Measurements from ENCODE around the gene C12orf76. TPM values are rescaled to one million over a fixed set of nuclear protein-coding genes. Genes with fewer than 3 reads are reported as not detected.
A peak's percentile ranks its signal among the peaks of the same experiment; 100 is the strongest.

The C12orf76 gene
- total RNA-seq, 1 experiment from 2014 or later, result 7.3 TPM

- no TSS peak for BruUV-seq (replicated peaks)
- DNase-seq (ENCODE audit: unreplicated experiment), result peak; percentile 93
- H3K36me3 Mint-ChIP-seq (ENCODE audit: insufficient read depth, unreplicated experiment), result no peaks in the 10 kb centered on the region
- peak within 1 kb of the TSS; percentile 87 for H3K4me3 Mint-ChIP-seq (ENCODE audit: unreplicated experiment)
- ChIA-PET CTCF (interaction anchor here (1.2 kb wide), 1 partner anchor 104 kb away, joined by 3 read pairs; no protein-coding TSS in a partner anchor), POLR2A (interaction anchor here (1.2 to 1.6 kb wide), 4 partner anchors 44 to 472 kb away, joined by 3 to 6 read pairs (median 4); partner anchors contain the start of genes FAM216A, GPN3 and IFT81)
- no peaks in the 10 kb centered on the region for H3K9me3 Mint-ChIP-seq (ENCODE audit: unreplicated experiment)
- H3K4me1 Mint-ChIP-seq (ENCODE audit: insufficient read depth, unreplicated experiment), result peaks cover 12% of the 10 kb centered on the region
- TF ChIP-seq CTCF (IDR thresholded peaks at IDR 0.05; ENCODE audit: unreplicated experiment), result no peak
- no peaks in the 10 kb centered on the region for H3K27me3 Mint-ChIP-seq (ENCODE audit: insufficient read depth, unreplicated experiment)
- H3K27ac Mint-ChIP-seq (ENCODE audit: low read depth, unreplicated experiment), result peak within 1 kb of the TSS; percentile 82
- intact Hi-C loops (cut with micrococcal nuclease), result no loop called here
These were observed 52.4 kb downstream of the C12orf76 start, which contains the start of gene GIT2 for GRCh38 chr12:109995686-109996482. TSS of gene GIT2 (minus strand) at chr12:109996368. CDS start at chr12:109996224, 144 bp downstream.

GRCh38 chr12:109995361-109995685, 53.0 kb downstream of the C12orf76 start:
- Mint-ChIP-seq H3K27me3 (ENCODE audit: insufficient read depth, unreplicated experiment) (no peaks in the 10 kb centered on the region), H3K36me3 (ENCODE audit: insufficient read depth, unreplicated experiment) (no peaks in the 10 kb centered on the region), H3K27ac (ENCODE audit: low read depth, unreplicated experiment) (peak overlapping the region; percentile 82), H3K9me3 (ENCODE audit: unreplicated experiment) (no peaks in the 10 kb centered on the region), H3K4me1 (ENCODE audit: insufficient read depth, unreplicated experiment) (peaks cover 11% of the 10 kb centered on the region), H3K4me3 (ENCODE audit: unreplicated experiment) (peak overlapping the region; percentile 87)
- BruUV-seq (replicated peaks), result no TSS peak
- ChIA-PET CTCF (interaction anchor here (1.2 kb wide), 1 partner anchor 104 kb away, joined by 3 read pairs; no protein-coding TSS in a partner anchor), POLR2A (interaction anchor here (0.6 to 1.6 kb wide), 9 partner anchors 9 to 747 kb away, joined by 3 to 6 read pairs (median 4); partner anchors contain the start of genes FAM216A, GPN3, IFT81 and PPP1CC)
- intact Hi-C loops (cut with micrococcal nuclease), result no loop called here
- TF ChIP-seq CTCF (IDR thresholded peaks at IDR 0.05; ENCODE audit: unreplicated experiment), result no peak
- DNase-seq (ENCODE audit: unreplicated experiment), result no peak

GRCh38 chr12:109994401-109995175, 53.7 kb downstream of the C12orf76 start:
- Mint-ChIP-seq H3K27ac (ENCODE audit: low read depth, unreplicated experiment) (peak overlapping the region; percentile 82), H3K36me3 (ENCODE audit: insufficient read depth, unreplicated experiment) (peaks cover 2% of the 10 kb centered on the region), H3K4me3 (ENCODE audit: unreplicated experiment) (peak overlapping the region; percentile 87), H3K4me1 (ENCODE audit: insufficient read depth, unreplicated experiment) (peaks cover 11% of the 10 kb centered on the region), H3K27me3 (ENCODE audit: insufficient read depth, unreplicated experiment) (no peaks in the 10 kb centered on the region), H3K9me3 (ENCODE audit: unreplicated experiment) (no peaks in the 10 kb centered on the region)
- BruUV-seq (replicated peaks), result no TSS peak
- no peak for DNase-seq (ENCODE audit: unreplicated experiment)
- intact Hi-C loops (cut with micrococcal nuclease), result no loop called here
- ChIA-PET POLR2A (interaction anchor here (0.6 to 1.6 kb wide), 10 partner anchors 10 to 748 kb away, joined by 3 to 6 read pairs (median 4); partner anchors contain the start of gene PPP1CC), CTCF (interaction anchor here (0.6 to 1.2 kb wide), 2 partner anchors 94 to 105 kb away, joined by 3 to 5 read pairs; no protein-coding TSS in a partner anchor)
- TF ChIP-seq CTCF (IDR thresholded peaks at IDR 0.05; ENCODE audit: unreplicated experiment), result no peak

GRCh38 chr12:109993091-109993490, 55.2 kb downstream of the C12orf76 start:
- ChIA-PET POLR2A (interaction anchor here (0.8 kb wide), 1 partner anchor 54 kb away, joined by 6 read pairs; no protein-coding TSS in a partner anchor), CTCF (interaction anchor here (0.6 to 1.1 kb wide), 2 partner anchors 66 to 187 kb away, joined by 3 to 5 read pairs; no protein-coding TSS in a partner anchor)
- DNase-seq (ENCODE audit: unreplicated experiment), result no peak
- no peaks in the 10 kb centered on the region for H3K9me3 Mint-ChIP-seq (ENCODE audit: unreplicated experiment)
- peaks cover 11% of the 10 kb centered on the region for H3K4me1 Mint-ChIP-seq (ENCODE audit: insufficient read depth, unreplicated experiment)
- intact Hi-C loops (cut with micrococcal nuclease), result no loop called here
- BruUV-seq (replicated peaks), result no TSS peak
- no peaks in the 10 kb centered on the region for H3K27me3 Mint-ChIP-seq (ENCODE audit: insufficient read depth, unreplicated experiment)
- peaks cover 15% of the 10 kb centered on the region for H3K36me3 Mint-ChIP-seq (ENCODE audit: insufficient read depth, unreplicated experiment)
- H3K27ac Mint-ChIP-seq (ENCODE audit: low read depth, unreplicated experiment), result no peak overlapping the region
- H3K4me3 Mint-ChIP-seq (ENCODE audit: unreplicated experiment), result no peak overlapping the region
- TF ChIP-seq CTCF (IDR thresholded peaks at IDR 0.05; ENCODE audit: unreplicated experiment), result no peak
